ENCODE results near the gene IL3. TPM values are rescaled to one million over a fixed set of nuclear protein-coding genes. Genes with fewer than 3 reads are reported as not detected.

The IL3 gene
- total and polyA plus RNA-seq, 2 experiments from 2014 or later, result 0.37 TPM; not detected in 1

- no peak overlapping the region for H3K4me2 ChIP-seq
- no peaks in the 10 kb centered on the region for H3K79me2 ChIP-seq
- no peak overlapping the region for H3K4me3 ChIP-seq
- no peak overlapping the region for H3K27ac ChIP-seq
- H3K9me2 ChIP-seq (replicated peaks; ENCODE audit: insufficient read depth), result no peaks in the 10 kb centered on the region
- H3K4me1 ChIP-seq (ENCODE audit: insufficient read depth), result no peaks in the 10 kb centered on the region
- H2AFZ ChIP-seq, result no peak overlapping the region
- no peaks in the 10 kb centered on the region for H3K27me3 ChIP-seq
- H3K36me3 ChIP-seq (replicated peaks; ENCODE audit: insufficient read depth, low read depth), result no peaks in the 10 kb centered on the region
- no peak for DNase-seq (ENCODE audit: low spot score)
- TF ChIP-seq EZH2 (IDR thresholded peaks at IDR 0.05; ENCODE audit: borderline replicate concordance) (no peak), CTCF (IDR thresholded peaks at IDR 0.05; ENCODE audit: poor library complexity) (no peak), EZH2phosphoT487 (IDR thresholded peaks at IDR 0.05; ENCODE audit: low read depth, severe bottlenecking, unreplicated experiment) (no peak)
- no peaks in the 10 kb centered on the region for H3K9me3 ChIP-seq (ENCODE audit: low read depth)
- WGBS (ENCODE audit: low lambda C conversion rate, missing lambda C conversion rate), result 74% methylated on average over 4 of the region's 4 CpGs
- no peaks in the 10 kb centered on the region for H4K20me1 ChIP-seq (ENCODE audit: insufficient read depth, poor library complexity, severe bottlenecking)
Observed at GRCh38 chr5:132029609-132030330, 30.7 kb upstream of the IL3 start.

- H3K27me3 ChIP-seq, result no peaks in the 10 kb centered on the region
- H3K79me2 ChIP-seq, result no peaks in the 10 kb centered on the region
- no peaks in the 10 kb centered on the region for H3K4me1 ChIP-seq (ENCODE audit: insufficient read depth)
- no peaks in the 10 kb centered on the region for H3K9me2 ChIP-seq (replicated peaks; ENCODE audit: insufficient read depth)
- DNase-seq (ENCODE audit: low spot score), result no peak
- H3K4me2 ChIP-seq, result no peak overlapping the region
- TF ChIP-seq EZH2phosphoT487 (IDR thresholded peaks at IDR 0.05; ENCODE audit: low read depth, severe bottlenecking, unreplicated experiment), result no peak
- TF ChIP-seq CTCF (IDR thresholded peaks at IDR 0.05; ENCODE audit: poor library complexity), result no peak
- TF ChIP-seq EZH2 (IDR thresholded peaks at IDR 0.05; ENCODE audit: borderline replicate concordance), result no peak
- H3K9me3 ChIP-seq (ENCODE audit: low read depth), result no peaks in the 10 kb centered on the region
- no peaks in the 10 kb centered on the region for H4K20me1 ChIP-seq (ENCODE audit: insufficient read depth, poor library complexity, severe bottlenecking)
- H2AFZ ChIP-seq, result no peak overlapping the region
- no peak overlapping the region for H3K4me3 ChIP-seq
- WGBS (ENCODE audit: low lambda C conversion rate, missing lambda C conversion rate), result 96% methylated on average over 2 of the region's 2 CpGs
- H3K27ac ChIP-seq, result no peak overlapping the region
- H3K36me3 ChIP-seq (replicated peaks; ENCODE audit: insufficient read depth, low read depth), result no peaks in the 10 kb centered on the region
Observed at GRCh38 chr5:132030610-132031009, 29.8 kb upstream of the IL3 start.

- no peak for DNase-seq (ENCODE audit: low spot score)
Observed at GRCh38 chr5:132032196-132032595, 28.3 kb upstream of the IL3 start.

More at GRCh38 chr5:132032196-132032595, 28.3 kb upstream of the IL3 start:
- Histone ChIP-seq H2AFZ (no peak overlapping the region), H3K27me3 (no peaks in the 10 kb centered on the region), H3K4me3 (no peak overlapping the region), H3K79me2 (no peaks in the 10 kb centered on the region), H3K9me2 (replicated peaks; ENCODE audit: insufficient read depth) (no peaks in the 10 kb centered on the region), H3K27ac (no peak overlapping the region), H3K4me2 (no peak overlapping the region), H3K36me3 (replicated peaks; ENCODE audit: insufficient read depth, low read depth) (no peaks in the 10 kb centered on the region), H4K20me1 (ENCODE audit: insufficient read depth, poor library complexity, severe bottlenecking) (no peaks in the 10 kb centered on the region), H3K9me3 (ENCODE audit: low read depth) (no peaks in the 10 kb centered on the region), H3K4me1 (ENCODE audit: insufficient read depth) (no peaks in the 10 kb centered on the region)
- no peak for TF ChIP-seq CTCF (IDR thresholded peaks at IDR 0.05; ENCODE audit: poor library complexity)
- no peak for TF ChIP-seq EZH2 (IDR thresholded peaks at IDR 0.05; ENCODE audit: borderline replicate concordance)
- no peak for TF ChIP-seq EZH2phosphoT487 (IDR thresholded peaks at IDR 0.05; ENCODE audit: low read depth, severe bottlenecking, unreplicated experiment)

Measured in hepatocyte (in vitro differentiated cells).